ENCODE data around the gene PHRF1.

The PHRF1 gene

GRCh38 chr11:625636-626268 lies 49.5 kb downstream of the PHRF1 start:
- in situ Hi-C loops (cut with MboI; ENCODE audit: low sequenced_read_pairs): no loop called here

- in situ Hi-C loops (cut with MboI; ENCODE audit: low sequenced_read_pairs): no loop called here
Measured at GRCh38 chr11:626475-627307, 50.4 kb downstream of the PHRF1 start, which contains the start of gene SCT. SCT (minus strand) TSS chr11:627181; CDS start chr11:627143, 38 bp downstream.

GRCh38 chr11:627308-627576 lies 51.0 kb downstream of the PHRF1 start:
- in situ Hi-C loops (cut with MboI; ENCODE audit: low sequenced_read_pairs): no loop called here

- in situ Hi-C loops (cut with MboI; ENCODE audit: low sequenced_read_pairs): no loop called here
Measured at GRCh38 chr11:628056-628455, 51.8 kb downstream of the PHRF1 start.

GRCh38 chr11:629237-629583 lies 52.9 kb downstream of the PHRF1 start:
- in situ Hi-C loops (cut with MboI; ENCODE audit: low sequenced_read_pairs): no loop called here

GRCh38 chr11:630871-631270 lies 54.6 kb downstream of the PHRF1 start:
- in situ Hi-C loops (cut with MboI; ENCODE audit: low sequenced_read_pairs): no loop called here

GRCh38 chr11:635945-636510 lies 59.8 kb downstream of the PHRF1 start:
- in situ Hi-C loops (cut with MboI; ENCODE audit: low sequenced_read_pairs): no loop called here

GRCh38 chr11:636511-637332 lies 60.5 kb downstream of the PHRF1 start, which contains the start of gene DRD4:
DRD4 (plus strand) TSS chr11:637269; CDS start chr11:637305, 36 bp downstream.
- in situ Hi-C loops (cut with MboI; ENCODE audit: low sequenced_read_pairs): no loop called here

GRCh38 chr11:637333-637592 lies 61.0 kb downstream of the PHRF1 start:
- in situ Hi-C loops (cut with MboI; ENCODE audit: low sequenced_read_pairs): no loop called here

GRCh38 chr11:637593-638521 lies 61.6 kb downstream of the PHRF1 start:
- in situ Hi-C loops (cut with MboI; ENCODE audit: low sequenced_read_pairs): no loop called here

- in situ Hi-C loops (cut with MboI; ENCODE audit: low sequenced_read_pairs): no loop called here
Measured at GRCh38 chr11:638631-639331, 62.5 kb downstream of the PHRF1 start.

GRCh38 chr11:639332-639955 lies 63.2 kb downstream of the PHRF1 start:
- in situ Hi-C loops (cut with MboI; ENCODE audit: low sequenced_read_pairs): no loop called here

GRCh38 chr11:640021-640706 lies 63.9 kb downstream of the PHRF1 start:
- in situ Hi-C loops (cut with MboI; ENCODE audit: low sequenced_read_pairs): no loop called here

GRCh38 chr11:641806-642370 lies 65.6 kb downstream of the PHRF1 start:
- in situ Hi-C loops (cut with MboI; ENCODE audit: low sequenced_read_pairs): no loop called here

- in situ Hi-C loops (cut with MboI; ENCODE audit: low sequenced_read_pairs): no loop called here
Measured at GRCh38 chr11:643366-643765, 67.1 kb downstream of the PHRF1 start.

- in situ Hi-C loops (cut with MboI; ENCODE audit: low sequenced_read_pairs): no loop called here
Measured at GRCh38 chr11:643849-644738, 67.8 kb downstream of the PHRF1 start.

- in situ Hi-C loops (cut with MboI; ENCODE audit: low sequenced_read_pairs): no loop called here
Measured at GRCh38 chr11:645536-645935, 69.3 kb downstream of the PHRF1 start.

GRCh38 chr11:646214-646613 lies 69.9 kb downstream of the PHRF1 start:
- in situ Hi-C loops (cut with MboI; ENCODE audit: low sequenced_read_pairs): no loop called here
